Keratinocyte (primary cell): ENCODE data around the gene DCLK2. TPM values are rescaled to one million over a fixed set of nuclear protein-coding genes. Genes with fewer than 3 reads are reported as not detected.

ENCODE experiments used
- DNase-seq: peaks from one replicate; pipeline ENCODE4 v3.0.0-alpha.2; 2011; ENCODE audit warnings: low read depth, missing footprints, low spot score
- FAIRE-seq: peaks from 2 replicates; lab custom pipeline; 2011; peaks lifted over from hg19 to GRCh38; lab: Jason Lieb, UNC
- H2AFZ ChIP-seq: 2 replicates; pipeline ENCODE4 v1.6.0; 2012; ENCODE audit warnings: low read length, control low read depth, inconsistent platforms; ENCODE audit not compliant: control insufficient read depth
- H3K27ac ChIP-seq: 2 replicates; pipeline ENCODE4 v1.5.1; 2011; ENCODE audit warnings: low read length; ENCODE audit not compliant: control insufficient read depth, insufficient read depth
- H3K27me3 ChIP-seq: 3 replicates; pipeline ENCODE4 v1.6.0; 2011; ENCODE audit warnings: low read length; ENCODE audit not compliant: control insufficient read depth, insufficient read depth; ENCODE audit errors: extremely low read depth
- H3K36me3 ChIP-seq, 2 experiments: 2 replicates in 1 of 2; 3 replicates in 1 of 2; pipeline ENCODE4 v1.5.1; 2011; ENCODE audit warnings: low read length in 2 of 2, mild to moderate bottlenecking in 1 of 2; ENCODE audit not compliant: control insufficient read depth in 2 of 2, insufficient read depth in 2 of 2; ENCODE audit errors: extremely low read depth in 1 of 2
- H3K4me1 ChIP-seq: 3 replicates; pipeline ENCODE4 v1.5.1; 2011; ENCODE audit warnings: low read length; ENCODE audit not compliant: control insufficient read depth, insufficient read depth; ENCODE audit errors: extremely low read depth
- H3K4me2 ChIP-seq: 3 replicates; pipeline ENCODE4 v1.6.0; 2011; ENCODE audit warnings: low read depth, low read length; ENCODE audit not compliant: control insufficient read depth, insufficient read depth; ENCODE audit errors: extremely low read depth
- H3K4me3 ChIP-seq, 3 experiments: fragments of 200-600 bp in 1 of 3; sonication (generic) in 1 of 3; 2 replicates in 2 of 3; 3 replicates in 1 of 3; pipeline ENCODE4 v1.5.1; 2011 to 2016; ENCODE audit warnings: low read length in 3 of 3, mild to moderate bottlenecking in 3 of 3, control low read depth in 2 of 3, inconsistent platforms in 1 of 3, low read depth in 1 of 3, mixed read lengths in 1 of 3, mixed run types in 1 of 3, moderate library complexity in 1 of 3; ENCODE audit not compliant: control insufficient read depth in 2 of 3, insufficient read depth in 2 of 3; ENCODE audit errors: extremely low read depth in 1 of 3
- H3K79me2 ChIP-seq: 2 replicates; pipeline ENCODE4 v1.6.0; 2012; ENCODE audit warnings: low read length; ENCODE audit not compliant: control insufficient read depth, insufficient read depth
- H3K9ac ChIP-seq: 3 replicates; pipeline ENCODE4 v1.6.0; 2011; ENCODE audit warnings: low read length; ENCODE audit not compliant: control insufficient read depth, insufficient read depth; ENCODE audit errors: extremely low read depth
- H3K9me1 ChIP-seq: 3 replicates; pipeline ENCODE4 v1.6.0; 2011; ENCODE audit warnings: low read length; ENCODE audit not compliant: control insufficient read depth, insufficient read depth; ENCODE audit errors: extremely low read depth
- H3K9me3 ChIP-seq: 2 replicates; pipeline ENCODE4 v1.5.1; 2012; ENCODE audit warnings: low read depth, low read length; ENCODE audit not compliant: control insufficient read depth
- H4K20me1 ChIP-seq: 3 replicates; pipeline ENCODE4 v1.6.0; 2011; ENCODE audit warnings: low read length; ENCODE audit not compliant: control insufficient read depth, insufficient read depth; ENCODE audit errors: extremely low read depth
- EZH2 ChIP-seq: IDR thresholded peaks from one replicate; pipeline ENCODE4 v1.6.1; 2012; ENCODE audit warnings: inconsistent platforms, mild to moderate bottlenecking, low read length, moderate library complexity
- dilution Hi-C: fragments of 300-500 bp; cut with MboI; formaldehyde crosslinking; loops from one replicate; pipeline ENCODE4 v1.7.0; 2020; ENCODE audit warnings: low sequenced_read_pairs; ENCODE audit not compliant: extremely low pct_ligation_motif_present
- polyA plus RNA-seq, 5 experiments: library from polyadenylated mRNA; depleted of rRNA in 3 of 5; stranded (reverse) in 3 of 5; stranded (forward) in 1 of 5; unstranded in 1 of 5; fragments of >200 nt; gene quantifications; 1 replicate in 1 of 5; 2 replicates in 3 of 5; 3 replicates in 1 of 5; pipeline versions ENCODE4 v1.2.1 to v1.2.3, GENCODE V29; 2011 to 2012; ENCODE audit warnings: missing spikeins in 2 of 5, low read depth in 1 of 5, low replicate concordance in 1 of 5
- TF ChIP-seq, protein P1 (sequence below), 3 experiments: IDR thresholded peaks in 1 of 3; conservative IDR thresholded peaks in 1 of 3; optimal IDR thresholded peaks in 1 of 3; 2 replicates in 2 of 3; 3 replicates in 1 of 3; pipeline versions ENCODE3 to v1.5.1; 2011; ENCODE audit warnings: low read length in 3 of 3, mild to moderate bottlenecking in 3 of 3, moderate library complexity in 2 of 3, control low read depth in 1 of 3, inconsistent platforms in 1 of 3; ENCODE audit not compliant: insufficient read depth in 2 of 3; ENCODE audit errors: extremely low read depth in 1 of 3

DCLK2 gene
- polyA plus RNA-seq, 1 donor (not counting 4 experiments of a cell fraction or from before 2014, with no cell fraction given): 0.07 TPM

DNA sequence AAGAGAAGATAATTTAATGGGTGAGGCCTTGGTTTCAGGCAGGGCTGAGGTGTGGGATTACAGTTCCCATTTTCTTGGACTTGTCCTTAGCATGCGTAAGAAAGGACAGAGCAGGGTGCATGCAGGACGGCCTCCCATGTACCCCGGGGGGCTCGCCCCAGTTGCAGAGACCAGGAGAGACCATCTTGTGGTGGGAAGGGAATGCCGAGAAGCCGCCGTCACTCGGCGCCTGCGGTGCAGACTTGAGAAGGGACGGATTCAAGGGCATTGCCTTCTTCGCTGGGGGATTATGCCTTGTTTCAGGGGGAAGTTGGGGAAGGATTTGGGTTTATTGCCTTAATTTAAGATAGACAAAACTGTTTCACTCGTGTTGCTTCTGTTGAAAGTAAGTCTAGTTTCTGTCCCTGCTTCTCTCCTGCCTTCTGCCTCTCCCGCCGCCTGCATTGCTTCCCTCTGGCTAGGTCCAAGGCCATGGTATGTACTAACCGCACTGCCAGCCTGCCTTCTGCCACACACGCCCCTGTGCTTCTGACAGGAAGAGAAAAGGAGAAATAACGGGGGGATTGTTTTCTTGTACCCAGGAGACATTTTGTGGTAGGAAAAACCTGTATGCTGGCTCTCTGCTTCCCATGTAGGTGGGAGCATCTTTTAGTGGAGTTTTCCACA is 175.9 kb downstream of the DCLK2 start:
- TF ChIP-seq EZH2: no peak
- TF ChIP-seq, protein P1, sequence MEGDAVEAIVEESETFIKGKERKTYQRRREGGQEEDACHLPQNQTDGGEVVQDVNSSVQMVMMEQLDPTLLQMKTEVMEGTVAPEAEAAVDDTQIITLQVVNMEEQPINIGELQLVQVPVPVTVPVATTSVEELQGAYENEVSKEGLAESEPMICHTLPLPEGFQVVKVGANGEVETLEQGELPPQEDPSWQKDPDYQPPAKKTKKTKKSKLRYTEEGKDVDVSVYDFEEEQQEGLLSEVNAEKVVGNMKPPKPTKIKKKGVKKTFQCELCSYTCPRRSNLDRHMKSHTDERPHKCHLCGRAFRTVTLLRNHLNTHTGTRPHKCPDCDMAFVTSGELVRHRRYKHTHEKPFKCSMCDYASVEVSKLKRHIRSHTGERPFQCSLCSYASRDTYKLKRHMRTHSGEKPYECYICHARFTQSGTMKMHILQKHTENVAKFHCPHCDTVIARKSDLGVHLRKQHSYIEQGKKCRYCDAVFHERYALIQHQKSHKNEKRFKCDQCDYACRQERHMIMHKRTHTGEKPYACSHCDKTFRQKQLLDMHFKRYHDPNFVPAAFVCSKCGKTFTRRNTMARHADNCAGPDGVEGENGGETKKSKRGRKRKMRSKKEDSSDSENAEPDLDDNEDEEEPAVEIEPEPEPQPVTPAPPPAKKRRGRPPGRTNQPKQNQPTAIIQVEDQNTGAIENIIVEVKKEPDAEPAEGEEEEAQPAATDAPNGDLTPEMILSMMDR (optimal IDR thresholded peaks at IDR 0.05 in 1 of 3, IDR thresholded peaks at IDR 0.05 in 1 of 3, conservative IDR thresholded peaks at IDR 0.05 in 1 of 3; ENCODE audit: extremely low read depth in 1 of 3, insufficient read depth in 2 of 3, low read length in 3 of 3): no peak
- H2AFZ ChIP-seq: no peak overlapping the region
- no peak overlapping the region for H3K4me3 ChIP-seq
- H3K27ac ChIP-seq: no peak overlapping the region
- no peaks in the 10 kb centered on the region for H3K9me3 ChIP-seq
- no peaks in the 10 kb centered on the region for H3K27me3 ChIP-seq
- DNase-seq: no peak
- H3K4me2 ChIP-seq: no peak overlapping the region
- FAIRE-seq: no peak
- no peaks in the 10 kb centered on the region for H3K79me2 ChIP-seq
- peaks cover 27% of the 10 kb centered on the region for H3K4me1 ChIP-seq
- no peaks in the 10 kb centered on the region for H4K20me1 ChIP-seq
- H3K36me3 ChIP-seq: no peaks in the 10 kb centered on the region
- no peaks in the 10 kb centered on the region for H3K9me1 ChIP-seq
- no peak overlapping the region for H3K9ac ChIP-seq
- dilution Hi-C loops: no loop called here

- no peaks in the 10 kb centered on the region for H3K79me2 ChIP-seq
- no peaks in the 10 kb centered on the region for H4K20me1 ChIP-seq
- TF ChIP-seq, protein P1 (optimal IDR thresholded peaks at IDR 0.05 in 1 of 3, IDR thresholded peaks at IDR 0.05 in 1 of 3, conservative IDR thresholded peaks at IDR 0.05 in 1 of 3; ENCODE audit: extremely low read depth in 1 of 3, insufficient read depth in 2 of 3, low read length in 3 of 3): no peak
- TF ChIP-seq EZH2: no peak
- H3K4me1 ChIP-seq: peaks cover 27% of the 10 kb centered on the region
- no peak overlapping the region for H2AFZ ChIP-seq
- dilution Hi-C loops: no loop called here
- H3K9me1 ChIP-seq: no peaks in the 10 kb centered on the region
- no peak overlapping the region for H3K4me3 ChIP-seq
- no peaks in the 10 kb centered on the region for H3K27me3 ChIP-seq
- FAIRE-seq (no peak), DNase-seq (no peak)
- H3K27ac ChIP-seq: no peak overlapping the region
- no peaks in the 10 kb centered on the region for H3K9me3 ChIP-seq
- H3K4me2 ChIP-seq: no peak overlapping the region
- H3K9ac ChIP-seq: no peak overlapping the region
- H3K36me3 ChIP-seq: no peaks in the 10 kb centered on the region
Observed at GRCh38 chr4:150255610-150256224, 177.5 kb downstream of the DCLK2 start.
